Naive thymus-derived CD4-positive, alpha-beta T cell (primary cell): ENCODE results near the gene MTMR8. TPM values are rescaled to one million over a fixed set of nuclear protein-coding genes. Genes with fewer than 3 reads are reported as not detected.
"Not testable (repeated sequence)": the region's sequence is repeated elsewhere in the genome, so short reads cannot be mapped to it uniquely, and the experiment has no call there.

Experiments used
- ATAC-seq: fragments of 150-1000 bp; cut with Tn5 transposase; 2 replicates; pipeline ENCODE4 v1.10.0; 2021; ENCODE audit warnings: mild to moderate bottlenecking, moderate library complexity
- CTCF ChIA-PET: fragments of 350-600 bp; sonication (Branson Sonifier 250); formaldehyde crosslinking; loops from one replicate; lab custom pipeline; 2021; ENCODE audit warnings: antibody characterized with exemption; lab: Charles Lee
- POLR2A ChIA-PET: fragments of 350-600 bp; sonication (Branson Sonifier 250); formaldehyde crosslinking; loops from one replicate; lab custom pipeline; 2021; ENCODE audit warnings: antibody characterized with exemption, inconsistent platforms; lab: Charles Lee
- DNase-seq, 9 donors: peaks; one replicate each; pipeline versions ENCODE4 v3.0.0 to v3.0.0-alpha.2; 2020 to 2022; ENCODE audit warnings: mixed read lengths in 1 of 9
- H3K27ac ChIP-seq: one replicate; pipeline ENCODE4 v1.7.0; 2013; ENCODE audit warnings: mild to moderate bottlenecking, low read depth, low read length, moderate library complexity
- H3K27me3 ChIP-seq, 2 donors: one replicate each; pipeline ENCODE4 v1.7.0; 2013; ENCODE audit warnings: low read length in 2 of 2, mild to moderate bottlenecking in 2 of 2, moderate library complexity in 2 of 2; ENCODE audit not compliant: control insufficient read depth in 2 of 2, insufficient read depth in 2 of 2
- H3K36me3 ChIP-seq, 3 experiments: 1 replicate in 2 of 3; 2 replicates in 1 of 3; pipeline ENCODE4 v1.7.0; 2013; ENCODE audit warnings: low read length in 3 of 3, mild to moderate bottlenecking in 3 of 3, moderate library complexity in 1 of 3; ENCODE audit not compliant: insufficient read depth in 3 of 3, control insufficient read depth in 2 of 3
- H3K4me1 ChIP-seq, 2 donors: one replicate each; pipeline ENCODE4 v1.7.0; 2013; ENCODE audit warnings: low read length in 2 of 2, mild to moderate bottlenecking in 2 of 2, moderate library complexity in 1 of 2; ENCODE audit not compliant: control insufficient read depth in 2 of 2, insufficient read depth in 2 of 2
- H3K4me3 ChIP-seq: 2 replicates; pipeline ENCODE4 v1.7.0; 2013; ENCODE audit warnings: mild to moderate bottlenecking, low read length
- H3K9me3 ChIP-seq, 3 experiments: 1 replicate in 2 of 3; 2 replicates in 1 of 3; pipeline ENCODE4 v1.7.0; 2013; ENCODE audit warnings: low read length in 3 of 3; ENCODE audit not compliant: control insufficient read depth in 2 of 3
- H3K27ac Mint-ChIP-seq, 9 donors: one replicate each; pipeline ENCODE4 v1.8.0; 2020 to 2022; ENCODE audit warnings: mixed read lengths in 9 of 9, mild to moderate bottlenecking in 8 of 9, moderate library complexity in 5 of 9, inconsistent platforms in 2 of 9
- H3K27me3 Mint-ChIP-seq, 5 donors: one replicate each; pipeline ENCODE4 v1.8.0; 2021 to 2022; ENCODE audit warnings: mixed read lengths in 5 of 5, mild to moderate bottlenecking in 1 of 5
- H3K36me3 Mint-ChIP-seq, 5 donors: one replicate each; pipeline ENCODE4 v1.8.0; 2020 to 2022; ENCODE audit warnings: mixed read lengths in 5 of 5, mild to moderate bottlenecking in 3 of 5, inconsistent platforms in 1 of 5
- H3K4me1 Mint-ChIP-seq, 7 donors: one replicate each; pipeline ENCODE4 v1.8.0; 2020 to 2022; ENCODE audit warnings: mixed read lengths in 7 of 7, mild to moderate bottlenecking in 3 of 7, inconsistent platforms in 1 of 7
- H3K4me3 Mint-ChIP-seq, 10 donors: one replicate each; pipeline ENCODE4 v1.8.0; 2020 to 2022; ENCODE audit warnings: mild to moderate bottlenecking in 10 of 10, mixed read lengths in 10 of 10, moderate library complexity in 6 of 10, inconsistent platforms in 2 of 10
- H3K9me3 Mint-ChIP-seq, 11 donors: one replicate each; pipeline ENCODE4 v1.8.0; 2020 to 2022; ENCODE audit warnings: mixed read lengths in 11 of 11, mild to moderate bottlenecking in 4 of 11, inconsistent platforms in 1 of 11, moderate library complexity in 1 of 11
- intact Hi-C, 2 donors: fragments of 100-400 bp; cut with micrococcal nuclease; formaldehyde crosslinking; loops; one replicate each; pipeline ENCODE4 v1.15.1; 2023
- polyA plus RNA-seq, 2 donors: library from polyadenylated mRNA; unstranded; fragments of 300-500 nt; fragmentation: Illumina TruSeq; gene quantifications; one replicate each; pipeline ENCODE4 v1.2.3, GENCODE V29; 2021
- total RNA-seq, 6 experiments: library from RNA in 5 of 6; stranded (reverse) in 5 of 6; gene quantifications; 1 replicate in 5 of 6; 2 replicates in 1 of 6; pipeline ENCODE4 v1.2.3 and lab custom pipeline; 2021 to 2026

Gene MTMR8
- total and polyA plus RNA-seq, 7 experiments from 2014 or later: 2.7 to 9.4 (median 6.0) TPM

DNA sequence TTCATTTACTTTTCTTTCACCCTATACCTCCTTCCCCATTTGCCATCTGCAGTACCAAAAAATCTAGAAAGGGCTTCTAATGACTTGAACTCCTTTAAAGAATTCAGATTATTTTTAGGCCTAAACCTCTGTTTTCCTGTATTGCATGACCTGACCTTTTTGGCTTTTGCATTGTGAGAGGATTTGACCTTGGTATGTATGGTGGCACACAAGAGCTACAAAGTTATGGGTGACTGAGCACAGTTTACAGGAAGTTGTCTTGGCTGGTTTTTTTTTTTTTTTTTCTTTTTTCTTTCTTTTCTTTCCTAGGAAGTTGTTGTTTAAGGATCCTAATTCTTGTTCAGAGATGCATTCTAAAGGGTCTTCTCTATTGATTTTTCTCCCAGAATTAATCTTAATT lies 32.0 kb upstream of the MTMR8 start:
- DNase-seq (no peak), ATAC-seq (no peak)
- Mint-ChIP-seq H3K4me1 (peaks cover 0 to 4% (median 0%) of the 10 kb centered on the region in 7 donors), H3K9me3 (peaks cover 0 to 8% (median 0%) of the 10 kb centered on the region in 11 donors), H3K27me3 (no peaks in the 10 kb centered on the region), H3K36me3 (no peaks in the 10 kb centered on the region), H3K4me3 (no peak overlapping the region), H3K27ac (no peak overlapping the region)
- Histone ChIP-seq H3K36me3 (no peaks in the 10 kb centered on the region), H3K9me3 (no peaks in the 10 kb centered on the region), H3K4me1 (no peaks in the 10 kb centered on the region), H3K27ac (no peak overlapping the region), H3K4me3 (no peak overlapping the region), H3K27me3 (no peaks in the 10 kb centered on the region)
- CTCF ChIA-PET: interaction anchor here (0.7 kb wide), 1 partner anchor 9 kb away, joined by 8 read pairs; no protein-coding TSS in a partner anchor
- intact Hi-C loops: no loop called here
- POLR2A ChIA-PET: no interaction called here

DNA sequence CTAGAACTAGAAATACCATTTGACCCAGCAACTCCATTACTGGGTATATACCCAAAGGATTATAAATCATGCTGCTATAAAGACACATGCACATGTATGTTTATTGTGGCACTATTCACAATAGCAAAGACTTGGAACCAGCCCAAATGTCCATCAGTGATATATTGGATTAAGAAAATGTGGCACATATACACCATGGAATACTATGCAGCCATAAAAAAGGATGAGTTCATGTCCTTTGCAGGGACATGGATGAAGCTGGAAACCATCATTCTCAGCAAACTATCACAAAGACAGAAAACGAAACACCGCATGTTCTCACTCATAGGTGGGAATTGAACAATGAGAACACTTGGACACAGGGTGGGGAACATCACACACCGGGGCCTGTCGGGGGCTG lies 14.5 kb upstream of the MTMR8 start:
- H3K4me3 Mint-ChIP-seq, CTCF ChIA-PET, DNase-seq, H3K4me3 ChIP-seq, H3K9me3 Mint-ChIP-seq, intact Hi-C loops, H3K27me3 ChIP-seq, H3K27me3 Mint-ChIP-seq, POLR2A ChIA-PET, H3K9me3 ChIP-seq, H3K36me3 ChIP-seq, H3K4me1 ChIP-seq, H3K4me1 Mint-ChIP-seq, H3K27ac ChIP-seq, H3K27ac Mint-ChIP-seq, H3K36me3 Mint-ChIP-seq, ATAC-seq: not testable (repeated sequence)

DNA sequence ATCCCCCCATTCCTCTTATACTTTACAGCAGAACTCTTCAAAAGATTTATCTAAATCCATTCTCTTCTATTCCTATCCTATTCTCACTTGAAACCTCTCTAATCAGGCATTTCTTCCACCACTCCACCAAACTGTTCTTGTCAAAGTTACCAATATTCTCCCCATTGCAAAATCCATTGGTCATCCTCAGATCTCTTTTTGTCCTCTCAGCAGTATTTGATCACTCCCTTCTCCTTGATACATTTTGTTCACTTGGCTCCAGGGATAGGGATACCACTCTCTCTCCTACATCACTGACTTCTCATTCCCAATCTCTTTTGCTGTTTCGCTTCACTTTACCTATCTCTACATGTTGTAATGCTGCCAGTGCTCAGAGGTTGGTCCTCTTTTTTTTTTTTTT lies 2.8 kb upstream of the MTMR8 start:
- POLR2A ChIA-PET: no interaction called here
- Histone ChIP-seq H3K27me3 (no peaks in the 10 kb centered on the region), H3K4me1 (no peaks in the 10 kb centered on the region), H3K9me3 (no peaks in the 10 kb centered on the region), H3K4me3 (no peak overlapping the region), H3K27ac (no peak overlapping the region), H3K36me3 (no peaks in the 10 kb centered on the region)
- DNase-seq: no peak
- CTCF ChIA-PET: no interaction called here
- Mint-ChIP-seq H3K4me3 (peak overlapping the region in 1 of 10 donors; percentile 9), H3K36me3 (peaks cover 0 to 6% (median 0%) of the 10 kb centered on the region in 5 donors), H3K9me3 (peaks cover 0 to 4% (median 0%) of the 10 kb centered on the region in 11 donors), H3K27ac (peak overlapping the region in 2 of 9 donors; percentile 1 to 7), H3K4me1 (peaks cover 15 to 33% (median 27%) of the 10 kb centered on the region in 7 donors), H3K27me3 (peaks cover 0 to 4% (median 0%) of the 10 kb centered on the region in 5 donors)
- ATAC-seq: no peak
- intact Hi-C loops: loop anchor here in 1 of 2 donors (5.0 kb wide), 1 partner anchor 836 kb away; no protein-coding TSS in a partner anchor

DNA sequence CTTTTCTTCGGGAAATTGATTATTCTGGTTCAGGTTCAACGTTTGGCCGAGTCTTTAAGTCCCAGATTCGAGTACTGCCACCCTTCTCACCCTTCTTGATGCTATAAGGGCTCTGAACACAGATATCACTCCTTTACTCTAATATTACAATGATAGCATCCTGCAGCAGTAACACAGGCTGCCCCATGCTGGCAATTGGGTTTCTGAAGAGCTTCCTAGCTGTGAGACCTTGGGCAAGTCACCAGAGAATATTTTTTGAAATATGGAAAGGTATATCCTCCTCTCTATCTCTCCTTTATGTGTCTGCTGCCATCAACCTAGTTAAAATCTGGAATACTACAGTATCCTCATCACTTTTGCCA lies 297 bp upstream of the MTMR8 start:
- DNase-seq: no peak
- ChIA-PET POLR2A (interaction anchor here (1.3 to 1.9 kb wide), 2 partner anchors 835 to 1139 kb away, joined by 3 to 5 read pairs; partner anchors contain the start of gene LAS1L), CTCF (no interaction called here)
- Histone ChIP-seq H3K4me1 (no peaks in the 10 kb centered on the region), H3K27ac (peak overlapping the region; percentile 66), H3K36me3 (no peaks in the 10 kb centered on the region), H3K4me3 (peak overlapping the region; percentile 66), H3K27me3 (no peaks in the 10 kb centered on the region), H3K9me3 (no peaks in the 10 kb centered on the region)
- H3K4me3 Mint-ChIP-seq: peak overlapping the region; percentile 89 to 98 (median 94)
- intact Hi-C loops: loop anchor here (1.0 to 5.0 kb wide), 8 partner anchors 190 to 1140 kb away; partner anchors contain the start of genes AMER1 (in 2 of the 2), ZC3H12B (in 2 of the 2) and ZC4H2 (in 2 of the 2)
- H3K9me3 Mint-ChIP-seq: peaks cover 0 to 4% (median 0%) of the 10 kb centered on the region in 11 donors
- H3K27ac Mint-ChIP-seq: peak overlapping the region; percentile 83 to 94 (median 91)
- ATAC-seq: peak; percentile 8
- H3K27me3 Mint-ChIP-seq: no peaks in the 10 kb centered on the region
- H3K36me3 Mint-ChIP-seq: peaks cover 0 to 6% (median 0%) of the 10 kb centered on the region in 5 donors
- H3K4me1 Mint-ChIP-seq: peaks cover 15 to 54% (median 45%) of the 10 kb centered on the region in 7 donors

DNA sequence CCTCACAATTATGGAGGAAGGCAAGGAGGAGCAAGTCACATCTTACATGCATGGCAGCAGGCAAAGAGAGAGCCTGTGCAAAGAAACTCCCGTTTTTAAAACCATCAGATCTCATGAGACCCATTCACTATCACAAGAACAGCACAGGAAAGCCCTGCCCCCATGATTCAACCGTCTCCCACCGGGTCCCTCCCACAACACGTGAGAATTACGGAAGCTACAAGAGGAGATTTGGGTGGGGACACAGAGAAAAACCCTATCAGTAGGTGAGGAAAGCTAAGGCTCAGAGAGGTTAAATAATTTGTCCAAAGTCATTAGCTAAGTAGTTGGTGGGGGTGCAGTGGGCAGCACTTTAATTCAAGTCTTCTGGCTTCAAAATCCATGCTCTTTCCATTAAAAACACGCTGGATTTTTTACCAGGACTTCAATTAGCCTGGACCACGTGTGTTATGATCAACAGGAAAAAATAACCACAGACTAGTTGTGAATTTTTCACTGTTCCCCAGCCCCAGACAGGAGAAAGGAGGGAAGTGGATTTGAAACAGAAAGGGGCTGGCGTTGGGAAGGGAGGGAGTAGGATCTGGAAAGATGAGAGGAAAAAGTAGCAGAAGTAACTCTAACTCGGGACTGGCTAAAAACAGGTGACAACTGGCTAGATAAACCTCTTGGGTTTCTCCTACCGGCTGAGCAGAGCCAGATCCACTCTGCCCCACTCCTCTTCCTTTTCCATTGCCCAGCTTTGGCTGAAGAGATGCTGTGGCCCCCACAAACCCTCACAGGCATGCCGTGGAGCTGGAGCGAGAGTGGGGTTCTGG lies 986 bp downstream of the MTMR8 start:
- intact Hi-C loops: loop anchor here (2.0 kb wide), 3 partner anchors 583 to 641 kb away; partner anchors contain the start of genes ZC3H12B (in 1 of the 2) and ZC4H2 (in 1 of the 2)
- ChIA-PET CTCF (interaction anchor here (0.6 kb wide), 1 partner anchor 622 kb away, joined by 3 read pairs; no protein-coding TSS in a partner anchor), POLR2A (interaction anchor here (1.9 kb wide), 1 partner anchor 1140 kb away, joined by 5 read pairs; the partner anchor contains the start of gene LAS1L)
- peak overlapping the region; percentile 83 to 94 (median 91) for H3K27ac Mint-ChIP-seq
- no peaks in the 10 kb centered on the region for H3K9me3 ChIP-seq
- DNase-seq (peak in 3 of 9 donors; percentile 2 to 20 (median 18)), ATAC-seq (peak; percentile 15)
- peaks cover 0 to 4% (median 0%) of the 10 kb centered on the region in 11 donors for H3K9me3 Mint-ChIP-seq
- H3K4me1 ChIP-seq: no peaks in the 10 kb centered on the region
- peak overlapping the region; percentile 66 for H3K27ac ChIP-seq
- H3K4me3 Mint-ChIP-seq: peak overlapping the region; percentile 89 to 98 (median 94)
- peaks cover 0 to 6% (median 0%) of the 10 kb centered on the region in 5 donors for H3K36me3 Mint-ChIP-seq
- no peaks in the 10 kb centered on the region for H3K27me3 ChIP-seq
- H3K4me3 ChIP-seq: peak overlapping the region; percentile 66
- H3K4me1 Mint-ChIP-seq: peaks cover 15 to 59% (median 45%) of the 10 kb centered on the region in 7 donors
- H3K27me3 Mint-ChIP-seq: no peaks in the 10 kb centered on the region
- H3K36me3 ChIP-seq: no peaks in the 10 kb centered on the region

DNA sequence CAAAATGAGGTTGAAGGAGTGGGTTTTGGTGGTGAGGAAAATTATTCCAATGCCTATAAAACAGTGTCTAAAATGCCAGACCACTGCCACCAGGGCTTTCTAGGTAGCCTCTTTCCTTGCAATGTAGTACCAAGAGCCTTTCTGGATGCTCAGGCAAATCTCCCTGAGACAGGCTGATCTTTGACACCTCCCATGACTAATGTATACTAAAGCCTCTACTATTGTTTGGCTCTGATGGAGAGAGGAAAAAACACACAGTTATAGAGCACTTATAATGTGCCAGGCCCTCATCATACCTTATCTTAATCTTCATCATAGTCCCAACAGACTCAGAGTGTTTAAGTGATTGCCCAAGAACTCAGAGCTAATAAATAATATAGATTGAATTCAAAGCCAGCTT lies 5.8 kb downstream of the MTMR8 start:
- ChIA-PET POLR2A (no interaction called here), CTCF (no interaction called here)
- intact Hi-C loops: no loop called here
- Mint-ChIP-seq H3K27me3 (no peaks in the 10 kb centered on the region), H3K36me3 (peaks cover 13 to 31% (median 28%) of the 10 kb centered on the region in 5 donors), H3K9me3 (peaks cover 0 to 27% (median 14%) of the 10 kb centered on the region in 11 donors), H3K4me3 (no peak overlapping the region), H3K4me1 (peaks cover 12 to 39% (median 32%) of the 10 kb centered on the region in 7 donors), H3K27ac (no peak overlapping the region)
- DNase-seq (no peak), ATAC-seq (no peak)
- no peak overlapping the region for H3K4me3 ChIP-seq
- H3K36me3 ChIP-seq: peaks cover 0 to 3% (median 0%) of the 10 kb centered on the region in 3 experiments
- H3K9me3 ChIP-seq: peaks cover 0 to 14% (median 0%) of the 10 kb centered on the region in 3 experiments
- no peaks in the 10 kb centered on the region for H3K4me1 ChIP-seq
- no peak overlapping the region for H3K27ac ChIP-seq
- H3K27me3 ChIP-seq: no peaks in the 10 kb centered on the region
